ENCODE data around the gene HOXC6.

Gene HOXC6

GRCh38 chr12:54019091-54019811 lies 9.0 kb upstream of the HOXC6 start:
- FAIRE-seq = no peak
- no peak for TF ChIP-seq PAX5 (IDR thresholded peaks at IDR 0.05; ENCODE audit: insufficient read depth, low read length, severe bottlenecking)
- TF ChIP-seq TAF1 (IDR thresholded peaks at IDR 0.05; ENCODE audit: low read depth, low read length) = no peak
- TF ChIP-seq POLR2AphosphoS5 (IDR thresholded peaks at IDR 0.05; ENCODE audit: low read depth, low read length) = no peak
- DNase-seq (ENCODE audit: insufficient read length, low spot score) = no peak

- TF ChIP-seq POLR2A (IDR thresholded peaks at IDR 0.05; ENCODE audit: low read depth, low read length) = no peak
- no peak for TF ChIP-seq PAX5 (IDR thresholded peaks at IDR 0.05; ENCODE audit: insufficient read depth, low read length, severe bottlenecking)
- TF ChIP-seq POLR2AphosphoS5 (IDR thresholded peaks at IDR 0.05; ENCODE audit: low read depth, low read length) = no peak
- TF ChIP-seq SPI1 (IDR thresholded peaks at IDR 0.05; ENCODE audit: low read depth, low read length) = no peak
- no peak for TF ChIP-seq TAF1 (IDR thresholded peaks at IDR 0.05; ENCODE audit: low read depth, low read length)
- no peak for TF ChIP-seq POU2F2 (IDR thresholded peaks at IDR 0.05; ENCODE audit: low read depth, low read length)
- FAIRE-seq = no peak
- no peak for DNase-seq (ENCODE audit: insufficient read length, low spot score)
These were observed 8.2 kb upstream of the HOXC6 start for GRCh38 chr12:54019924-54020590.

- TF ChIP-seq POLR2AphosphoS5 (IDR thresholded peaks at IDR 0.05; ENCODE audit: low read depth, low read length) = no peak
- TF ChIP-seq SPI1 (IDR thresholded peaks at IDR 0.05; ENCODE audit: low read depth, low read length) = no peak
- no peak for TF ChIP-seq POLR2A (IDR thresholded peaks at IDR 0.05; ENCODE audit: low read depth, low read length)
- no peak for TF ChIP-seq POU2F2 (IDR thresholded peaks at IDR 0.05; ENCODE audit: low read depth, low read length)
- no peak for TF ChIP-seq PAX5 (IDR thresholded peaks at IDR 0.05; ENCODE audit: insufficient read depth, low read length, severe bottlenecking)
- no peak for TF ChIP-seq TAF1 (IDR thresholded peaks at IDR 0.05; ENCODE audit: low read depth, low read length)
- FAIRE-seq (no peak), DNase-seq (ENCODE audit: insufficient read length, low spot score) (no peak)
These were observed 7.4 kb upstream of the HOXC6 start for GRCh38 chr12:54020591-54021405.

GRCh38 chr12:54021432-54022013 lies 6.7 kb upstream of the HOXC6 start:
- TF ChIP-seq POU2F2 (IDR thresholded peaks at IDR 0.05; ENCODE audit: low read depth, low read length) (no peak), PAX5 (IDR thresholded peaks at IDR 0.05; ENCODE audit: insufficient read depth, low read length, severe bottlenecking) (no peak), POLR2A (IDR thresholded peaks at IDR 0.05; ENCODE audit: low read depth, low read length) (no peak), POLR2AphosphoS5 (IDR thresholded peaks at IDR 0.05; ENCODE audit: low read depth, low read length) (no peak), TAF1 (IDR thresholded peaks at IDR 0.05; ENCODE audit: low read depth, low read length) (no peak), SPI1 (IDR thresholded peaks at IDR 0.05; ENCODE audit: low read depth, low read length) (no peak)
- FAIRE-seq (no peak), DNase-seq (ENCODE audit: insufficient read length, low spot score) (no peak)

- FAIRE-seq = no peak
- TF ChIP-seq PAX5 (IDR thresholded peaks at IDR 0.05; ENCODE audit: insufficient read depth, low read length, severe bottlenecking) (no peak), TAF1 (IDR thresholded peaks at IDR 0.05; ENCODE audit: low read depth, low read length) (no peak), POLR2A (IDR thresholded peaks at IDR 0.05; ENCODE audit: low read depth, low read length) (no peak), SPI1 (IDR thresholded peaks at IDR 0.05; ENCODE audit: low read depth, low read length) (no peak), POU2F2 (IDR thresholded peaks at IDR 0.05; ENCODE audit: low read depth, low read length) (no peak), POLR2AphosphoS5 (IDR thresholded peaks at IDR 0.05; ENCODE audit: low read depth, low read length) (no peak)
These were observed 5.0 kb upstream of the HOXC6 start for GRCh38 chr12:54022960-54023884.

GRCh38 chr12:54024127-54024526 lies 4.1 kb upstream of the HOXC6 start:
- no peak for TF ChIP-seq SPI1 (IDR thresholded peaks at IDR 0.05; ENCODE audit: low read depth, low read length)
- no peak for TF ChIP-seq POLR2AphosphoS5 (IDR thresholded peaks at IDR 0.05; ENCODE audit: low read depth, low read length)
- TF ChIP-seq POLR2A (IDR thresholded peaks at IDR 0.05; ENCODE audit: low read depth, low read length) = no peak
- TF ChIP-seq PAX5 (IDR thresholded peaks at IDR 0.05; ENCODE audit: insufficient read depth, low read length, severe bottlenecking) = no peak
- no peak for TF ChIP-seq POU2F2 (IDR thresholded peaks at IDR 0.05; ENCODE audit: low read depth, low read length)
- TF ChIP-seq TAF1 (IDR thresholded peaks at IDR 0.05; ENCODE audit: low read depth, low read length) = no peak
- DNase-seq (ENCODE audit: insufficient read length, low spot score) = no peak

More at GRCh38 chr12:54022960-54023884, 5.0 kb upstream of the HOXC6 start:
- no peak for DNase-seq (ENCODE audit: insufficient read length, low spot score)

GRCh38 chr12:54024581-54025305 lies 3.5 kb upstream of the HOXC6 start:
- no peak for FAIRE-seq
- TF ChIP-seq SPI1 (IDR thresholded peaks at IDR 0.05; ENCODE audit: low read depth, low read length) = no peak
- no peak for TF ChIP-seq POU2F2 (IDR thresholded peaks at IDR 0.05; ENCODE audit: low read depth, low read length)
- no peak for TF ChIP-seq POLR2A (IDR thresholded peaks at IDR 0.05; ENCODE audit: low read depth, low read length)
- no peak for TF ChIP-seq TAF1 (IDR thresholded peaks at IDR 0.05; ENCODE audit: low read depth, low read length)
- TF ChIP-seq PAX5 (IDR thresholded peaks at IDR 0.05; ENCODE audit: insufficient read depth, low read length, severe bottlenecking) = no peak
- no peak for TF ChIP-seq POLR2AphosphoS5 (IDR thresholded peaks at IDR 0.05; ENCODE audit: low read depth, low read length)

More at GRCh38 chr12:54024127-54024526, 4.1 kb upstream of the HOXC6 start:
- FAIRE-seq = no peak

More at GRCh38 chr12:54024581-54025305, 3.5 kb upstream of the HOXC6 start:
- DNase-seq (ENCODE audit: insufficient read length, low spot score) = no peak

Data from GM12891 (cell line).